Loucy (cell line): ENCODE measurements around the gene SHC4.

Experiments
- H2AFZ ChIP-seq: fragments of 200-600 bp; sonication (generic); 2 replicates; pipeline ENCODE4 v1.6.0; 2016; ENCODE audit warnings: antibody characterized with exemption, mild to moderate bottlenecking, low read length, moderate library complexity
- H3F3A ChIP-seq: fragments of 200-600 bp; 2 replicates; pipeline ENCODE4 v1.6.0; 2016; ENCODE audit warnings: antibody characterized with exemption, low read depth, mild to moderate bottlenecking
- H3K27me3 ChIP-seq: fragments of 200-600 bp; sonication (generic); 2 replicates; pipeline ENCODE4 v1.6.1; 2014; ENCODE audit warnings: low read length, mild to moderate bottlenecking; ENCODE audit not compliant: insufficient read depth, poor library complexity, severe bottlenecking
- H3K36me3 ChIP-seq: fragments of 200-600 bp; sonication (generic); 2 replicates; pipeline ENCODE4 v1.6.1; 2016; ENCODE audit warnings: low read length; ENCODE audit not compliant: insufficient read depth
- H3K4me1 ChIP-seq: fragments of 200-600 bp; sonication (generic); 2 replicates; pipeline ENCODE4 v1.5.1; 2014; ENCODE audit warnings: low read length, mild to moderate bottlenecking; ENCODE audit not compliant: insufficient read depth, poor library complexity, severe bottlenecking
- H3K4me2 ChIP-seq: fragments of 200-600 bp; sonication (generic); 2 replicates; pipeline ENCODE4 v1.6.0; 2014; ENCODE audit warnings: antibody characterized with exemption, low read length, low read depth, mild to moderate bottlenecking; ENCODE audit not compliant: poor library complexity, severe bottlenecking
- H3K4me3 ChIP-seq: fragments of 200-600 bp; sonication (generic); 2 replicates; pipeline ENCODE4 v1.5.1; 2014; ENCODE audit warnings: low read length, mild to moderate bottlenecking, mixed read lengths; ENCODE audit not compliant: poor library complexity, severe bottlenecking
- H3K79me2 ChIP-seq: fragments of 200-600 bp; sonication (generic); 2 replicates; pipeline ENCODE4 v1.6.1; 2014; ENCODE audit warnings: low read length; ENCODE audit not compliant: insufficient read depth
- H3K9ac ChIP-seq: fragments of 200-600 bp; sonication (generic); 2 replicates; pipeline ENCODE4 v1.6.0; 2014; ENCODE audit warnings: mild to moderate bottlenecking, low read depth, low read length, moderate library complexity; ENCODE audit not compliant: poor library complexity, severe bottlenecking
- H3K9me2 ChIP-seq: fragments of 200-600 bp; sonication (generic); replicated peaks from 2 replicates; pipeline ENCODE4 v1.6.1; 2016; ENCODE audit warnings: low read depth, low read length, mixed read lengths
- H3K9me3 ChIP-seq: fragments of 200-600 bp; sonication (generic); 2 replicates; pipeline ENCODE4 v1.6.1; 2014; ENCODE audit warnings: mild to moderate bottlenecking, antibody characterized with exemption, low read length, low read depth; ENCODE audit not compliant: insufficient read depth
- H4K20me1 ChIP-seq: fragments of 200-600 bp; sonication (generic); 2 replicates; pipeline ENCODE4 v1.6.0; 2014; ENCODE audit warnings: antibody characterized with exemption, low read length, mild to moderate bottlenecking; ENCODE audit not compliant: insufficient read depth, poor library complexity, severe bottlenecking
- CTCF ChIP-seq: fragments of 200-600 bp; sonication (generic); conservative IDR thresholded peaks from 2 replicates; pipeline ENCODE4 v1.5.1; 2014; ENCODE audit warnings: mild to moderate bottlenecking, antibody characterized with exemption, low read length
- EZH2phosphoT487 ChIP-seq: fragments of 200-600 bp; IDR thresholded peaks from 2 replicates; pipeline ENCODE4 v1.6.1; 2018; ENCODE audit warnings: antibody characterized with exemption, mild to moderate bottlenecking, moderate library complexity, borderline replicate concordance

SHC4 gene

DNA sequence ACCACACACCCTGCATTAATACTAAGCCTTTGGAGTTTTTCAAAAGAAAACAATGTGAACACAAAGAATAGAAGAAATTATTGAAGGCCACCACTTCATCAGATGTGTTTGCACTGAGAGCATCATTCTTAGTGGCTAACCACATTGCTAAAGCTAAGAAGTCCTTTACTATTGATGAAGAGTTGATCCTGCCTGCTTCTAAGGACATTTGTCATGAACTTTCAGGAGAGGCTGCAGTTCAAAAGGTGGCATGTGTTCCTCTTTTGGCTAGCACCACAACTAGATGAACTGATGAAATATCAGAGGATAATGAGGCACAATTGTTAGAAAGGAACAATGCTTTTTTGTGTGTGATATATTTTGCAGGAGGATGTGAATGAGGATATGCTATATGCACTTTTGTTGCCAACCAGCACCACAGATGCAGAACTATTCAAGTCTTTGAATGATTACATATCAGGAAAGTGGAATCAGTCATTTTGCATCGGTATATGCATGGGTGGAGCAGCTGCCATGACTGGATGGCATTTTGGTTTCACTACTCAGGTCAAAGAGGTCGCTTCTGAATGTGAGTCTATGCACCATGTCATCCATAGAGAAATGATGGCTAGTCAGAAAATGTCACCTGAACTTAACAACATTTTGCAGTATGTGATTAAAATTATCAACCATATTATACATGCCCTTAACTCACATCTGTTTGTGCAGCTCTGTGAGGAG is 88.3 kb downstream of the SHC4 start:
- Histone ChIP-seq H3K36me3 (no peaks in the 10 kb centered on the region), H3K79me2 (peaks cover 25% of the 10 kb centered on the region), H3F3A (no peaks in the 10 kb centered on the region), H3K9me2 (no peaks in the 10 kb centered on the region), H3K9me3 (no peaks in the 10 kb centered on the region), H3K4me3 (no peak overlapping the region), H3K9ac (no peak overlapping the region), H3K4me2 (no peak overlapping the region), H4K20me1 (peaks cover 22% of the 10 kb centered on the region), H3K27me3 (no peaks in the 10 kb centered on the region), H3K4me1 (peaks cover 22% of the 10 kb centered on the region), H2AFZ (0 out of 2 replicates have a peak overlapping the region, but pooled peaks have one; percentile 26)
- TF ChIP-seq CTCF (no peak), EZH2phosphoT487 (no peak)

DNA sequence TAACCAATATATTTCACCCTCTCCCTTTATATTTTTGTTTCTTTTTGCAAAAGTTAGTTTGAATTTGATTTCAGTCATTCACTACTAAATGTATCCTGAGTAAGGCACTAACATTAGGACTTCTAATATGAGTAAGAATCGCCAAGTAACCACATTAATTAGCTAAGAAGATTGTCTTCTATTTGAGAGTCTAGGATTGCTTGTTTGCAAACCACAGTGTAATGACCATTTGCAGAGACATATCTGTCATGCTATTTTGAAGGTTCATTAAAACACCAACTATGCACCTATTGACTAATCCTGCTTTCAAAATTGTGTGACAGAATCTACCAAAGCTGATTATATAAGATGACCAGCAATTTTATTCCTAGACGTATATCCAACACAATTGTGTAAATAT is 91.1 kb downstream of the SHC4 start:
- H3K4me2 ChIP-seq, result no peak overlapping the region
- no peaks in the 10 kb centered on the region for H3K79me2 ChIP-seq
- no peak for TF ChIP-seq EZH2phosphoT487
- TF ChIP-seq CTCF, result no peak
- no peaks in the 10 kb centered on the region for H3F3A ChIP-seq
- no peak overlapping the region for H3K9ac ChIP-seq
- H4K20me1 ChIP-seq, result no peaks in the 10 kb centered on the region
- no peaks in the 10 kb centered on the region for H3K9me2 ChIP-seq
- no peak overlapping the region for H2AFZ ChIP-seq
- H3K27me3 ChIP-seq, result no peaks in the 10 kb centered on the region
- no peaks in the 10 kb centered on the region for H3K36me3 ChIP-seq
- no peaks in the 10 kb centered on the region for H3K9me3 ChIP-seq
- peaks cover 18% of the 10 kb centered on the region for H3K4me1 ChIP-seq
- H3K4me3 ChIP-seq, result no peak overlapping the region

DNA sequence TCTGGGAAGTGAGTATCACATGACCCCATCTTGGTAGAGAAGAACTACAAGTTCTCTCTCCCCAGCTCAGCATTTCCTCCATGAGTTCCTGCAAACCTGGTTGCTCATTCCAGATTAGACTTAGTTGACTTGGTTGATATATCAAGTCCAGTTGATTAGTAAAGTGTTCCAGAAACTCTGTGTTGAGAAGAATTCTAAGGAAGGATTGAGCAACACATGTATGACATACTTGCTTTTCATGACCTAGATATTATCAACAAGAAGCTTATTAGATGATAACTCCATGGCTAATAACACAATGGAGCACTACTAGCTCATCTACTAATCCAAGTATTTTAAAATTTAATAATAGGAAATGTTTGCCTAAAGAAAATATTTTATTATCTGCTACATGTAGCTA is 92.2 kb downstream of the SHC4 start:
- no peaks in the 10 kb centered on the region for H3K79me2 ChIP-seq
- H4K20me1 ChIP-seq, result no peaks in the 10 kb centered on the region
- no peaks in the 10 kb centered on the region for H3K36me3 ChIP-seq
- no peaks in the 10 kb centered on the region for H3K9me3 ChIP-seq
- H3K4me1 ChIP-seq, result peaks cover 13% of the 10 kb centered on the region
- no peak overlapping the region for H2AFZ ChIP-seq
- TF ChIP-seq CTCF (no peak), EZH2phosphoT487 (no peak)
- H3K9ac ChIP-seq, result no peak overlapping the region
- no peak overlapping the region for H3K4me3 ChIP-seq
- H3K4me2 ChIP-seq, result no peak overlapping the region
- no peaks in the 10 kb centered on the region for H3K9me2 ChIP-seq
- H3K27me3 ChIP-seq, result no peaks in the 10 kb centered on the region
- no peaks in the 10 kb centered on the region for H3F3A ChIP-seq
